DMS 273 treated with DMSO at 0.1 percent for 48 hours (cell line): ENCODE measurements around the gene POFUT2.
"Not testable (repeated sequence)": the region's sequence is repeated elsewhere in the genome, so short reads cannot be mapped to it uniquely, and the experiment has no call there.

Experiments
- DNase-seq: peaks from one replicate; lab custom pipeline; 2025; lab: John Stamatoyannopoulos, UW

POFUT2 gene

GRCh38 chr21:45309987-45310381 lies 22.3 kb upstream of the POFUT2 start:
- DNase-seq = no peak

GRCh38 chr21:45309069-45309986 lies 21.6 kb upstream of the POFUT2 start:
- DNase-seq = no peak

DNA sequence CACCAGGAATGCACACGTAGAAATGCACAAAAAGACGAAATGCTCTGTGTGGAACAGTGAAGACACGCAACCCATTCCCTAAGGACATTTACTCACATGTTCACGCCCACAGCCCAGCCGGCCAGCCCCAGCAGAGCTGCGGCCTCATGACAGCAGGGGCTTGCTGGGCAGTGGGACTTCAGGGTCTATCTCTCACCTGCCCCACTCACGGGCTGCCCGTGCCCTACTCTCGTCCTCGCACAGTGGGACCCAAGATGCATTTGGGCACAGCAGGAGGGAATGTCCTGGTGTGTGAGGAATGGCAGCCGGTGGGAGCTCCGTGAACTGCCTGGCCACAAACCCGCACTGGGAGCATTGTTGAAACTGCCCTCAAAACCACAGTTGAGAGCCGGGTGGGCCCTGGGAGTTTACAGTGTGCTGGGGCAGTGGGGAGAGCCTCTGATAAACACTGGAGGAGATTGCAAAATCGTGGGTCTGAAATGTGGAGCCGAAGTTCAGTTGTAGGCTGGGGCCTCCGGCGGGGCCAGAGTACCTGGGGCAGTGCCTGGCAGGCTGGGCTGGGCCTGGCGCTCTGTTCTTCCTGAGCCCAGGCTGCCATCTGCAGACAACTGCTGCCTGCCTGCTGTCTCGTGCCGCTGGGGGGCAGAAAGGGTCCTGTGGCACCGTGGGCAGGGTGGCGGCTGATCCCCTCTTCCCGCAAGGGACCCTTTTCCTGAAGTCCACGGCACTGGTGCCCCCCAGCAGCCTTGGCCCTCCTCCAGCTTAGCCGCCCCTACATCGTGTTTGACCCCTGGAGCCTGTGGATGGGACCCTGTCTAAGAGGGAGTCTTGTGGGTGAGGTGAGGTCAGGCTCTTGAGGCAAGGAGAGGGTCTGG lies 20.7 kb upstream of the POFUT2 start:
- DNase-seq = no peak

DNA sequence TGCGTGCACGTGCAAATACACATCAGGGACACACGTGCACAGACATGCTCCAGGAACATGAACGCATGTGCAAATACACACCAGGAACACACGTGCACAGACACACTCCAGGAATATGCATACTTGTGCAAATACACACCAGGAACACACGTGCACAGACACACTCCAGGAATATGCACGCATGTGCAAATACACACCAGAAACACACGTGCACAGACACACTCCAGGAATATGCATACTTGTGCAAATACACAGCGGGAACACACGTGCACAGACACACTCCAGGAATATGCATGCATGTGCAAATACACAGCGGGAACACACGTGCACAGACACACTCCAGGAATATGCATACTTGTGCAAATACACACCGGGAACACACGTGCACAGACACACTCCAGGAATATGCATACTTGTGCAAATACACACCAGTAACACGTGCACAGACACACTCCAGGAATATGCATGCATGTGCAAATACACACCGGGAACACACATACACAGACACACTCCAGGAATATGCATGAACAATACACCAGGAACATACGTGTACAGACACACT lies 20.0 kb upstream of the POFUT2 start:
- DNase-seq = not testable (repeated sequence)

DNA sequence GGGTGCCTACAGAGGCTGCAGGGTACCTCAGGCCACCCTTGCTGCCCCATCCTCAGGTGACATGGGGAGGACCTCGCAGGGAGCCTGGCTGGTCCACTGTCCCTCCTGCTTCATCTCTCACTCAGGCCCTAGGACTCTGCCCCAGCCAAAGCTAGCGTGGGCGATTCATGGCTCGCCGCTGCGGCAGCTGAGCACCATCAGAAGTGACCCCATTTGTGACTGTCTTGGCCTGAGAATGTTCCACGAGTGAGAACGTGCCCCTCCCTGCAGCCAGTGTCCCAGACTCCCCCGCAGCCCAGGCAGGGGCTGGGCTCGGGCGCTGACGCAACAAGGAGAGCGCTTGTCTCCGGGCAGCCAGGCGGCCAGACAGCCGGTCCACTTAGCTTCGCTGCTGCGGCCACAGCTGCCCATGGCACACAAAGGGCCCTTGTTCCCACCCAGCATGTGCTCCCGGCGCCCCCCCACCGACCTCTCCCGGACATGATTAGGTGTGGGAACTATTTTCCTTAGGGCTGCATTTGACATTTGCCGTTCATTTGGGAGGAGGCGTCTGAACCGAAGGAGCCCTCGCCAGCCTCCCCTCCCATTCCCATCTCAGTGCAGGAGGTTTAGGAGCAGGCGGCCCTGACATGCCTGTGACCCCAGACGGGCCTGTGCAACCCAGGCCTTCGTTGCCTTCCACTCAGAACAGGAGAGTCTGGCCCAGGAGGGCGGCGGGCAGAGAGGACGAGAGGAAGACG lies 19.3 kb upstream of the POFUT2 start:
- DNase-seq = no peak

GRCh38 chr21:45306453-45306831 lies 18.7 kb upstream of the POFUT2 start:
- no peak for DNase-seq

- DNase-seq = no peak
These were observed 18.1 kb upstream of the POFUT2 start for GRCh38 chr21:45305836-45306235.

GRCh38 chr21:45304945-45305344 lies 17.2 kb upstream of the POFUT2 start:
- no peak for DNase-seq

DNA sequence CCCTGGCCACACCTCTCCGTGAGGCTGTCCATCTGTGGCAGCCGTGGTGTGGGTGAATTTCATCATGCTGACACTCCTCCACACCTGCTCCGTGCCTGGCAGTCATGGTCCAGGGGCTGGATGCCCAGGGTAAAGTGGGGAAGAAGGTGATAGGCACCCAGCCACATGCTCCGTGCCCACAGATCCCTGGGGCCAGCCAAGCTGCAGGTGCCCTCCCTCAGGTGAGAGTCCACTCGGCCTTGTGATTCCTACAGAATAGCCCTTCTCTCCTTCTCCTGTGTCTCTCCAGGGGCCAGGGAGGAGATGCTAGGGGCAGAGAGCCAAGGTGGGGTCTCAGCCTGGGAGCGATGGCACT lies 16.8 kb upstream of the POFUT2 start:
- no peak for DNase-seq

GRCh38 chr21:45303751-45304475 lies 16.2 kb upstream of the POFUT2 start:
- no peak for DNase-seq

GRCh38 chr21:45303091-45303615 lies 15.5 kb upstream of the POFUT2 start:
- DNase-seq = no peak

GRCh38 chr21:45302082-45303061 lies 14.7 kb upstream of the POFUT2 start:
- DNase-seq = no peak

DNA sequence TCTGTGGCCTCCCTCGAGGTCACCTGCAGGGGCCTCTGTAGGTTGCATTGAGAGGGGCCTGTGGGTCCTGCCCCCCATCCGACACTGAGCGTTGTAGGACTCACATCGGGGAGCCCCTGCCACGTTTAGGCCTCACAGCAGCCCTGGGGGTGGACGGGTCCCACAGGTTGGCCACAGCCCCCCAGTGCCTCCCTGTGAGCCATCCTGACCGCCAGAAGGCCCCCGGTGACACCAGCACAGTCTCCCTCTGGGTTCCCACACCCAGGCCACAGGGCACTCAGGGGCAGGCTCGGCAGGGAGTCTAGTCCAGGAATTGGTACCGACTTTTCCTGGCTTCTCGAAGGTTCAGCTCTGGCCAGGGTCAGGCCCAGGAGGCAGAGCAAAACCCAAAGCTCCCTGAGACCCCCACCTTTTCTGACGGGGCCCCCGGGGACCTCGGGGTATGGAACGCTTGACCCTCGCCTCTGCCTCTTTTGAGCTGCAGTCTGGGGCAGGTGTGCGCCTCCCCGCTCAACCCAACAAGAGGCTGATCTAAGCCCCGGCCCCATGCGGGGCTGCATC lies 13.9 kb upstream of the POFUT2 start:
- DNase-seq = no peak

GRCh38 chr21:45300786-45301520 lies 13.3 kb upstream of the POFUT2 start:
- no peak for DNase-seq

DNA sequence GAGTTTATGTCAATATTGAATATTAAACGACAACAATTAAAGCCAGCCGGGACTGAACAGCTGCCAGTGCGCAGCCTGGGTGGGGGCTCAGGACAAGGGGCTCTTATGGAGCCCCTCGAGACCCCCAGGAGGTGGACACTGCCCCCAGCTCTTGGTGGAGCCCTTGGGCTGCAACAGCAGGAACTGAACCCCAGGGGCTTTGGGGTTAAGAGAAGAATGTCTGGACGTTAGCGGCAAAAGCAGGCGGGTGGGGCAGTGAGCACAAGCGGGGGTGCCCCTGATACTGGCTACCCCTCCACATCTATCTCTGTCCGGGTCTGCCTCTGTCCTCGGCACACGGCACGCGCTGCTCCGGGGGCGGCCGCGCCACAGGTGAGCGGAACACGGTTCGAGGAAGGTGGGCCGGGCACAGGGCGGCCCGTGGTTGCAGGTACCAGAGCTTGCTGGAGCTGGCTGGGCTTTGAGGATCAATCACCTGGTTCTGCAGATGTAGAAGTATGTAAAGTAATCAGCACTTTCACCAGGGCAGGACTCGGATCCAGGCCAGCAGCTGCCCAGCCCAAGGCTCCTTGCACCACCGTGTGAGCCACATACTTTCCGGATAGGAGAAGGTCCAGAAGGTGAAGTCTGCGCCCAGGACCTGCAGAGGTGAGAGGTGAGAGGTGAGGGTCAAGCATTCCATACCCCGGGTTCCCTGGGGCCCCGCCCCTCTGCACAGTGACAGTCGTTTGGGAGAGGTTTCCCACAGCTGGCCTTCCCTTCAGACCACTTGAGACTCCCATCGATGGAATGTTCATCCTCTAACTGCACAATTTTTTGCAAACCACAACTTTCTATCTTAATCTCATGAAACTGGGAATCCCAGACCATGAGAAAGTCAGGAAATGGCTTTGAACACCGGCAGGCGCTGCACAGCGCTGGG lies 12.4 kb upstream of the POFUT2 start:
- no peak for DNase-seq

- no peak for DNase-seq
These were observed 11.6 kb upstream of the POFUT2 start for GRCh38 chr21:45299026-45299863.

GRCh38 chr21:45297869-45298268 lies 10.2 kb upstream of the POFUT2 start:
- DNase-seq = no peak
